Measurements from ENCODE around the gene CAMK2G. TPM values are rescaled to one million over a fixed set of nuclear protein-coding genes. Genes with fewer than 3 reads are reported as not detected.

CAMK2G gene
- total RNA-seq, 4 donors from 2014 or later = 72.0 to 131 (median 83.0) TPM

DNA sequence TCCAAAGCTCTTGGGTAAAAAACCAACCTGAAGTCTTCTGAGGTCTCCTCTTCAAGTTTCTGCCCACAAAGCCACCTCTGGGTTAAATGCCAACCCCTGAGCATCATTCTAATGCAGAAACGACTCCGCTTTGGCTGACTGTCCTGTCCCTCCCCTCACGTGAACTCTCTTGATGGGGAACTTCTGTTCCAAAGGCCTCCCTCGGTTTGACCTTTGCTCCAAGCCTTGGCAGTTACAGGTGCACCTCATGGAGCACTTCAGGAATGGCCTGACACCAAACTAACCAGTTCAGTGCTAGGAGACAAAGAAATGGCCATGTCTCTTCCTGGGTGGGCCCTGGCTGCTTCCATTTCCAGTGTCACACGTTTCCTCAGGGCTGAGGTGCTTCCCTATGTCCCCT is 20.0 kb downstream of the CAMK2G start:
- Histone ChIP-seq H3K4me1 (peaks cover 20 to 75% (median 40%) of the 10 kb centered on the region in 4 donors), H3K27me3 (no peaks in the 10 kb centered on the region), H3K4me3 (no peak overlapping the region), H3K9me3 (no peaks in the 10 kb centered on the region), H3K27ac (peak overlapping the region; percentile 57 to 91 (median 86)), H3K36me3 (peaks cover 0 to 13% (median 3%) of the 10 kb centered on the region in 4 donors)
- TF ChIP-seq, protein P1, sequence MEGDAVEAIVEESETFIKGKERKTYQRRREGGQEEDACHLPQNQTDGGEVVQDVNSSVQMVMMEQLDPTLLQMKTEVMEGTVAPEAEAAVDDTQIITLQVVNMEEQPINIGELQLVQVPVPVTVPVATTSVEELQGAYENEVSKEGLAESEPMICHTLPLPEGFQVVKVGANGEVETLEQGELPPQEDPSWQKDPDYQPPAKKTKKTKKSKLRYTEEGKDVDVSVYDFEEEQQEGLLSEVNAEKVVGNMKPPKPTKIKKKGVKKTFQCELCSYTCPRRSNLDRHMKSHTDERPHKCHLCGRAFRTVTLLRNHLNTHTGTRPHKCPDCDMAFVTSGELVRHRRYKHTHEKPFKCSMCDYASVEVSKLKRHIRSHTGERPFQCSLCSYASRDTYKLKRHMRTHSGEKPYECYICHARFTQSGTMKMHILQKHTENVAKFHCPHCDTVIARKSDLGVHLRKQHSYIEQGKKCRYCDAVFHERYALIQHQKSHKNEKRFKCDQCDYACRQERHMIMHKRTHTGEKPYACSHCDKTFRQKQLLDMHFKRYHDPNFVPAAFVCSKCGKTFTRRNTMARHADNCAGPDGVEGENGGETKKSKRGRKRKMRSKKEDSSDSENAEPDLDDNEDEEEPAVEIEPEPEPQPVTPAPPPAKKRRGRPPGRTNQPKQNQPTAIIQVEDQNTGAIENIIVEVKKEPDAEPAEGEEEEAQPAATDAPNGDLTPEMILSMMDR (IDR thresholded peaks at IDR 0.05) = no peak
- no peak for TF ChIP-seq EP300 (IDR thresholded peaks at IDR 0.05; ENCODE audit: low read depth)
- in situ Hi-C loops (cut with MboI; ENCODE audit: low pct_ligation_motif_present in 1 of 4, low pct_unique_long_range_greater_than_20kb in 1 of 4, low sequenced_read_pairs in 3 of 4) = no loop called here
- intact Hi-C loops (cut with DNase I; ENCODE audit: low total_unique reads) = no loop called here
- WGBS, 2 donors (ENCODE audit: low coverage in 1 of 2) = 54% methylated on average over 5 of the region's 5 CpGs; no CpG with 5 or more reads in 1 of the 2 donors
- peak; percentile 32 for DNase-seq

DNA sequence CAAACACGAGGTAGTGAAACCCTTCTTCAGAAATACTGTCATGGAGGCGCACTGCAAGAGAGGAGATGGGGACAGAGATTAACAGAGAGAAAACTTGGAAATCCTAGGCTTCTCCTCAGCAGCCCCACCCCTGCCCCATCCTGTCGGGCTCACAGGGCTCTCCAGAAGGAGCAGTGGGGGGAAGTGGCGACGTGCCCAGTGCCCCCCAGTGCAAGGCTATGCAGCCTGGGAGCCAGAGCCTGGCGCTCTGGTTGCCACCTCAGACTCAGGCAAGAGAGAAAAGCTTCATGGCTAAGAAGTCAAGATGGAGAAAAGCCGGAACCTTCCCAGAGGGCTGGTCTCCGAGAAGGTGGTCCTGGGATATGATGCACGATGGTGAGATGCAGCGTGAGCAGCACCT is 21.2 kb downstream of the CAMK2G start:
- TF ChIP-seq, protein P1 (IDR thresholded peaks at IDR 0.05) = no peak
- TF ChIP-seq POLR2A (IDR thresholded peaks at IDR 0.05) (no peak), POLR2AphosphoS5 (IDR thresholded peaks at IDR 0.05) (no peak), EP300 (IDR thresholded peaks at IDR 0.05; ENCODE audit: low read depth) (no peak)
- Histone ChIP-seq H3K27me3 (no peaks in the 10 kb centered on the region), H3K4me1 (peaks cover 12 to 69% (median 37%) of the 10 kb centered on the region in 4 donors), H3K9me3 (no peaks in the 10 kb centered on the region), H3K36me3 (peaks cover 0 to 20% (median 7%) of the 10 kb centered on the region in 4 donors), H3K27ac (peak overlapping the region; percentile 72 to 91 (median 86)), H3K4me3 (no peak overlapping the region)
- 92 to 94% methylated on average over 3 to 10 of the region's 10 CpGs for WGBS, 2 donors (ENCODE audit: low coverage in 1 of 2)
- intact Hi-C loops (cut with DNase I; ENCODE audit: low total_unique reads) (no loop called here), in situ Hi-C loops (cut with MboI; ENCODE audit: low pct_ligation_motif_present in 1 of 4, low pct_unique_long_range_greater_than_20kb in 1 of 4, low sequenced_read_pairs in 3 of 4) (no loop called here)
- no peak for DNase-seq

DNA sequence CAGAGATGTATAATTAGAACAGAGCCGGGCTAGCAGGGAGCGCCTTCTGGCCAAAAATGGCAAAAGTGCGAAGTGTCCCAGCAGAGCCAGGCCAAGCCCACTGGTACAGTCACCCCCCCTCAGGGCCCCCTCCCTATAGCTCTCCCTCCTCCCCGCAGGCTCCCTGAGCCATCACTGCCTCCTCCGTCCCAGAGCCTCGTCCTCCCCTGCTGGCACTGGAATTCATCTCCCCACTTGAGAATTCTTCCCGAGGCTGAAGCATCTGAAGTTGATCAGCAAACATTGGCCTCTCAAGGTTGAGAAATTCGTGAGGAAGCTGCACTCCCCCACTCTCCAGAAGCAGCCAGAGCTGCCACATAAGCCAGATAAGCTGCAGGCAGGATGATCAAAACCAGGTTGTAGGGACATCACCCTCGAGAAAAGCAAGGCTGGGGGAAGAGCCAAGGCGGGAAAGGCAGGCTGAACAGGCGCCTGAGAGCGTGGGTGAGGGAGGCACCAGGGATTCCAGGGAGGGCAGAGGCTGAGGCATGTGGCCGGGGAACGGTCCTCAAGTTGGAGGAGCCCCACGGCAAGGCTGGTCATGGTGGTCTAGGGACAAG is 23.4 kb downstream of the CAMK2G start:
- 36 to 66% methylated on average over 4 to 15 of the region's 15 CpGs for whole genome bisulfite sequencing, 2 donors (ENCODE audit: low coverage in 1 of 2)

DNA sequence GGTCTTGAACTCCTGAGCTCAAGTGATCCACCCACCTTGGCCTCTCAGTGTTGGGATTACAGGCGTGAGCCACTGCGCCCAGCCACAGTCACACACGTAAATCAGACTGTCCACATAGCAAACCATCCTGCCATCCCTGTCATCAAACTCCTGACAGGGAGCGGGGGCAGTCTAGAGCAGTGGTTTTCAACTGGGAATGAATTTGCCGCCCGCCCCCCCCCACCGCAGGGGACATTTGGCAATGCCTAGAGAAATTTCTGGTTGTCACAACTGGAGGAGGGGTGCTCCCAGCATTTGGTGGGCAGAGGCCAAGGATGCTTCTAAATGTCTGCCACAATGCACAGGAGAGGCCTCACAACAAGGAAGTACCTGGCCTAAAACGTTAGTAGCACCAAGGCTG is 24.1 kb downstream of the CAMK2G start:
- H3K4me3 ChIP-seq = no peak overlapping the region
- 75% methylated on average over 8 of the region's 8 CpGs; no CpG with 5 or more reads in 1 of the 2 donors for WGBS, 2 donors (ENCODE audit: low coverage in 1 of 2)
- H3K36me3 ChIP-seq = peaks cover 0 to 42% (median 17%) of the 10 kb centered on the region in 4 donors
- TF ChIP-seq POLR2A (IDR thresholded peaks at IDR 0.05) = no peak
- no peaks in the 10 kb centered on the region for H3K9me3 ChIP-seq
- H3K4me1 ChIP-seq = peaks cover 5 to 39% (median 22%) of the 10 kb centered on the region in 4 donors
- H3K27ac ChIP-seq = peak overlapping the region; percentile 72 to 91 (median 86)
- no peak for DNase-seq
- intact Hi-C loops (cut with DNase I; ENCODE audit: low total_unique reads) = no loop called here
- H3K27me3 ChIP-seq = no peaks in the 10 kb centered on the region
- in situ Hi-C loops (cut with MboI; ENCODE audit: low pct_ligation_motif_present in 1 of 4, low pct_unique_long_range_greater_than_20kb in 1 of 4, low sequenced_read_pairs in 3 of 4) = no loop called here

More for the DNA sequence above, 23.4 kb downstream of the CAMK2G start:
- Histone ChIP-seq H3K36me3 (peaks cover 0 to 42% (median 17%) of the 10 kb centered on the region in 4 donors), H3K9me3 (no peaks in the 10 kb centered on the region), H3K27ac (peak overlapping the region; percentile 72 to 91 (median 86)), H3K4me1 (peaks cover 8 to 47% (median 28%) of the 10 kb centered on the region in 4 donors), H3K4me3 (no peak overlapping the region), H3K27me3 (no peaks in the 10 kb centered on the region)
- peak in 2 of 3 donors; percentile 67 to 72 for TF ChIP-seq POLR2AphosphoS5 (IDR thresholded peaks at IDR 0.05)
- TF ChIP-seq POLR2A (IDR thresholded peaks at IDR 0.05) = no peak
- in situ Hi-C loops (cut with MboI; ENCODE audit: low pct_ligation_motif_present in 1 of 4, low pct_unique_long_range_greater_than_20kb in 1 of 4, low sequenced_read_pairs in 3 of 4) = no loop called here
- peak; percentile 52 for DNase-seq
- intact Hi-C loops (cut with DNase I; ENCODE audit: low total_unique reads) = no loop called here

DNA sequence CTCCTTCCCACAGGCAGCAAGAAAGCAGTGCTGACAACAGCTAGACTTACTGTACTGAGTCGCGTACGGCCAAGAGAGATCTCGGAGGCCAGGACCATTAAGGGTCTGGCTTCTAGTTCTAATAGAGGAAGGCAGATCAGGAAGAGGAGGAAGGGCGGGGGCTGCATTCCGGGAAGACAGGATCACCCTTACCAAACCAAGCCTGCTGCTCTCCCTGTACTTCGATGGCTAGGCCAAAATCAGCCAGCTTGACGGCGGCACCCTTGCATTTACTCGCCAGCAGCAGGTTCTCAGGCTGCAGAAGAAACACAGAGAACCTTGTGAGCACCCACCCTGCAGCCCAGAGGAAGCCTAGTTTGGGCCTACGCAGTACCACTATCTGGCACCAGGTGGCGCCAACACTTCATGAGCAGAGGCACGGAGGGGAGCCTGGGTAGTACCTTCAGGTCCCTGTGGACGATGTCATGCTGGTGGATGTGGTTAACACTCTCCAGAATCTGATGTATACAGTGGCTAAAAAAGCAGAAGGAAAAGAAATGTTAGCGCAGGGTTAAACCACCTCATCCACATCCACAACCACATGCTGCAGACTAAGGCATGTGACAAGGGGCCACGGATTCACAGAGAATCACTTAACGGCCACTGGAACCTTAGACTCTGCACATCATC is 25.4 kb downstream of the CAMK2G start:
- peak overlapping the region; percentile 72 to 91 (median 86) for H3K27ac ChIP-seq
- intact Hi-C loops (cut with DNase I; ENCODE audit: low total_unique reads) = loop anchor here (2.0 kb wide), 1 partner anchor 24 kb away; no protein-coding TSS in a partner anchor

More for the DNA sequence above, 25.4 kb downstream of the CAMK2G start:
- Histone ChIP-seq H3K9me3 (no peaks in the 10 kb centered on the region), H3K4me3 (no peak overlapping the region), H3K4me1 (peaks cover 5 to 27% (median 12%) of the 10 kb centered on the region in 4 donors), H3K36me3 (peaks cover 0 to 45% (median 19%) of the 10 kb centered on the region in 4 donors), H3K27me3 (no peaks in the 10 kb centered on the region)
- TF ChIP-seq, protein P1 (IDR thresholded peaks at IDR 0.05) = peak; percentile 99 to 100 (median 99)
- TF ChIP-seq POLR2A (IDR thresholded peaks at IDR 0.05) (no peak), EP300 (IDR thresholded peaks at IDR 0.05; ENCODE audit: low read depth) (no peak), POLR2AphosphoS5 (IDR thresholded peaks at IDR 0.05) (peak in 1 of 3 donors; percentile 27)
- WGBS, 2 donors (ENCODE audit: low coverage in 1 of 2) = 42% methylated on average over 17 of the region's 17 CpGs; no CpG with 5 or more reads in 1 of the 2 donors
- in situ Hi-C loops (cut with MboI; ENCODE audit: low pct_ligation_motif_present in 1 of 4, low pct_unique_long_range_greater_than_20kb in 1 of 4, low sequenced_read_pairs in 3 of 4) = loop anchor here in 3 of 4 donors (5.0 kb wide), 1 partner anchor 33 kb away; no protein-coding TSS in a partner anchor
- peak; percentile 90 for DNase-seq
